ENCODE measurements around the gene MYB. TPM values are rescaled to one million over a fixed set of nuclear protein-coding genes. Genes with fewer than 3 reads are reported as not detected.

Gene MYB
- total RNA-seq, 1 experiment from 2014 or later, result 6.1 TPM

GRCh38 chr6:135250751-135251497 lies 69.8 kb downstream of the MYB start (continued):
- TF ChIP-seq ZNF121 (CRISPR knock-in tag; IDR thresholded peaks at IDR 0.05) (no peak), ZNF232 (CRISPR knock-in tag; IDR thresholded peaks at IDR 0.05) (no peak), TCF7 (CRISPR knock-in tag; IDR thresholded peaks at IDR 0.05; ENCODE audit: low read depth) (no peak), ETV6 (CRISPR knock-in tag; IDR thresholded peaks at IDR 0.05) (peak; percentile 76), TEAD1 (CRISPR knock-in tag; IDR thresholded peaks at IDR 0.05) (peak; percentile 69; the same call in 1 of the 2 replicates), AFF4 (CRISPR knock-in tag; IDR thresholded peaks at IDR 0.05; ENCODE audit: borderline replicate concordance) (no peak), TEAD4 (CRISPR knock-in tag; IDR thresholded peaks at IDR 0.05) (no peak), EMX1 (CRISPR knock-in tag; IDR thresholded peaks at IDR 0.05) (no peak), ESRRA (CRISPR knock-in tag; IDR thresholded peaks at IDR 0.05; ENCODE audit: borderline replicate concordance) (no peak), MYBL2 (CRISPR knock-in tag; IDR thresholded peaks at IDR 0.05) (no peak), ZNF416 (CRISPR knock-in tag; IDR thresholded peaks at IDR 0.05) (no peak)

- TF ChIP-seq TCF7 (CRISPR knock-in tag; IDR thresholded peaks at IDR 0.05; ENCODE audit: low read depth) (no peak), NFATC4 (CRISPR knock-in tag; IDR thresholded peaks at IDR 0.05) (no peak), MYBL2 (CRISPR knock-in tag; IDR thresholded peaks at IDR 0.05) (no peak), ATF1 (CRISPR knock-in tag; IDR thresholded peaks at IDR 0.05) (no peak), ZNF263 (CRISPR knock-in tag; IDR thresholded peaks at IDR 0.05; ENCODE audit: low read depth) (no peak), E2F1 (CRISPR knock-in tag; IDR thresholded peaks at IDR 0.05) (no peak), ZSCAN18 (CRISPR knock-in tag; IDR thresholded peaks at IDR 0.05) (no peak), AFF4 (CRISPR knock-in tag; IDR thresholded peaks at IDR 0.05; ENCODE audit: borderline replicate concordance) (no peak), SOX15 (CRISPR knock-in tag; IDR thresholded peaks at IDR 0.05) (no peak), CBFB (CRISPR knock-in tag; IDR thresholded peaks at IDR 0.05; ENCODE audit: low read depth) (no peak), MLX (CRISPR knock-in tag; IDR thresholded peaks at IDR 0.05) (no peak), NFYB (CRISPR knock-in tag; conservative IDR thresholded peaks at IDR 0.05; ENCODE audit: low read depth) (no peak)
- peak overlapping the region; percentile 33; the same call in 1 of the 2 replicates for H3K4me3 Mint-ChIP-seq
- peak; percentile 50 for ATAC-seq
- peaks cover 66% of the 10 kb centered on the region for H3K4me1 Mint-ChIP-seq
- DNase-seq (ENCODE audit: low spot score), result no peak
- no peaks in the 10 kb centered on the region; the same call in 1 of the 2 replicates for H3K36me3 Mint-ChIP-seq
- CTCF ChIA-PET, result interaction anchor here (0.6 to 2.1 kb wide), 3 partner anchors 19 to 107 kb away, joined by 3 to 6 read pairs (median 5); no protein-coding TSS in a partner anchor
- H3K27ac Mint-ChIP-seq, result peak overlapping the region; percentile 95
- H3K9me3 Mint-ChIP-seq, result peaks cover 30% of the 10 kb centered on the region
- 0 out of 2 replicates have a peak, but pooled peaks cover 3% of the 10 kb centered on the region for H3K27me3 Mint-ChIP-seq (ENCODE audit: low read depth)
- POLR2A ChIA-PET, result no interaction called here
Measured at GRCh38 chr6:135251498-135252441, 70.7 kb downstream of the MYB start.

All from WTC11 (cell line).